Placental pericyte (primary cell): ENCODE data around the gene HSPH1. TPM values are rescaled to one million over a fixed set of nuclear protein-coding genes. Genes with fewer than 3 reads are reported as not detected.

Experiments
- total RNA-seq: library from RNA; depleted of rRNA; stranded (reverse); fragments of >200 nt; gene quantifications from 2 replicates; pipeline ENCODE4 v1.2.3, GENCODE V29; 2012

HSPH1 gene
- 41.6 and 65.3 TPM in 2 replicates for total RNA-seq

GRCh38 chr13:31161557-31162150 is at the start of gene HSPH1:
Gene HSPH1, minus strand, starts transcription at chr13:31161904. Its CDS starts 322 bp downstream, at chr13:31161582.

GRCh38 chr13:31199849-31200636 is 38.3 kb upstream of the HSPH1 start, which contains the start of gene B3GLCT:
Gene B3GLCT, plus strand, starts transcription at chr13:31199975. Its CDS starts 110 bp downstream, at chr13:31200085.

Other genes with a start within 250 kb of the HSPH1 start
- not detected in 2 replicates for gene TEX26, start 229.2 kb downstream of the HSPH1 start, total RNA-seq
- gene B3GLCT, start 38.1 kb upstream of the HSPH1 start, total RNA-seq, result 7.4 and 15.7 TPM in 2 replicates